GM19395 (cell line): ENCODE measurements around the gene MT1HL1.

Source experiments
- ATAC-seq: cut with Tn5 transposase; IDR thresholded peaks from one replicate; pipeline ENCODE4 v1.9.1; 2021; ENCODE audit warnings: mild to moderate bottlenecking, moderate library complexity; ENCODE audit not compliant: unreplicated experiment

The MT1HL1 gene

GRCh38 chr1:237004116-237004515 is at the start of gene MT1HL1:
Gene MT1HL1 (minus strand): TSS chr1:237004441. CDS start chr1:237004372, 69 bp downstream.
- ATAC-seq: no peak

- ATAC-seq: no peak
These were observed 46.7 kb upstream of the MT1HL1 start for GRCh38 chr1:237050915-237051314.

GRCh38 chr1:237050185-237050584 is 45.9 kb upstream of the MT1HL1 start:
- no peak for ATAC-seq

GRCh38 chr1:237048803-237049202 is 44.6 kb upstream of the MT1HL1 start:
- ATAC-seq: no peak

GRCh38 chr1:237045278-237046016 is 41.2 kb upstream of the MT1HL1 start:
- no peak for ATAC-seq

GRCh38 chr1:237043846-237044636 is 39.8 kb upstream of the MT1HL1 start:
- no peak for ATAC-seq

GRCh38 chr1:237042892-237043576 is 38.8 kb upstream of the MT1HL1 start:
- no peak for ATAC-seq

- ATAC-seq: no peak
These were observed 38.3 kb upstream of the MT1HL1 start for GRCh38 chr1:237042526-237042891.

- no peak for ATAC-seq
These were observed 37.7 kb upstream of the MT1HL1 start, which contains the start of gene RYR2 for GRCh38 chr1:237041795-237042525. Gene RYR2 (plus strand): TSS chr1:237042184. CDS start chr1:237042522, 338 bp downstream.

- ATAC-seq: no peak
These were observed 37.2 kb upstream of the MT1HL1 start for GRCh38 chr1:237041461-237041794.

- ATAC-seq: no peak
These were observed 36.6 kb upstream of the MT1HL1 start for GRCh38 chr1:237040823-237041222.

GRCh38 chr1:237038211-237038610 is 34.0 kb upstream of the MT1HL1 start:
- ATAC-seq: no peak

- no peak for ATAC-seq
These were observed 31.5 kb upstream of the MT1HL1 start for GRCh38 chr1:237035759-237036158.

GRCh38 chr1:237033804-237034203 is 29.6 kb upstream of the MT1HL1 start:
- ATAC-seq: no peak

- ATAC-seq: no peak
These were observed 28.8 kb upstream of the MT1HL1 start for GRCh38 chr1:237033061-237033460.

- peak; percentile 93 for ATAC-seq
These were observed 27.8 kb upstream of the MT1HL1 start for GRCh38 chr1:237032029-237032428.

GRCh38 chr1:237031480-237031879 is 27.2 kb upstream of the MT1HL1 start:
- no peak for ATAC-seq

GRCh38 chr1:237029850-237030535 is 25.8 kb upstream of the MT1HL1 start:
- no peak for ATAC-seq

- no peak for ATAC-seq
These were observed 25.0 kb upstream of the MT1HL1 start for GRCh38 chr1:237029240-237029639.

- no peak for ATAC-seq
These were observed 21.3 kb upstream of the MT1HL1 start for GRCh38 chr1:237025358-237026074.
